CD14-positive monocyte (primary cell): Measurements from ENCODE around the gene POLR2F. TPM values are rescaled to one million over a fixed set of nuclear protein-coding genes. Genes with fewer than 3 reads are reported as not detected.

ENCODE experiments used
- DNase-seq, 3 donors: peaks; one replicate each; pipeline ENCODE4 v3.0.0-alpha.2; 2011 to 2022
- H2AFZ ChIP-seq: 2 replicates; pipeline ENCODE4 v1.6.0; 2012; ENCODE audit warnings: mild to moderate bottlenecking, low read depth, low read length, inconsistent platforms; ENCODE audit not compliant: insufficient read depth, poor library complexity, severe bottlenecking
- H3K27ac ChIP-seq, 2 donors: 1 replicate in 1 of 2; 2 replicates in 1 of 2; pipeline ENCODE4 v1.5.1; 2012 to 2013; ENCODE audit warnings: low read length in 2 of 2, control low read depth in 1 of 2, inconsistent platforms in 1 of 2, low read depth in 1 of 2, mild to moderate bottlenecking in 1 of 2
- H3K27me3 ChIP-seq, 2 donors: one replicate each; pipeline versions ENCODE4 v1.6.0 to v1.6.1; 2011 to 2013; ENCODE audit warnings: low read length in 2 of 2; ENCODE audit not compliant: control insufficient read depth in 2 of 2, insufficient read depth in 2 of 2
- H3K36me3 ChIP-seq, 2 donors: replicated peaks in 1 of 2; 1 replicate in 1 of 2; 2 replicates in 1 of 2; pipeline versions ENCODE4 v1.5.1 to v1.6.1; 2012 to 2013; ENCODE audit warnings: low read length in 2 of 2, control low read depth in 1 of 2, inconsistent platforms in 1 of 2, mild to moderate bottlenecking in 1 of 2; ENCODE audit not compliant: insufficient read depth in 2 of 2, control insufficient read depth in 1 of 2
- H3K4me1 ChIP-seq, 2 donors: 1 replicate in 1 of 2; 2 replicates in 1 of 2; pipeline versions ENCODE4 v1.5.1 to v1.6.1; 2012 to 2013; ENCODE audit warnings: low read length in 2 of 2, control low read depth in 1 of 2, inconsistent platforms in 1 of 2, mild to moderate bottlenecking in 1 of 2, moderate library complexity in 1 of 2; ENCODE audit not compliant: insufficient read depth in 2 of 2, control insufficient read depth in 1 of 2
- H3K4me2 ChIP-seq: replicated peaks from 2 replicates; pipeline ENCODE3; 2012; ENCODE audit warnings: low read length, moderate library complexity, mild to moderate bottlenecking; ENCODE audit not compliant: poor library complexity, severe bottlenecking; ENCODE audit errors: extremely low read depth
- H3K4me3 ChIP-seq, 3 experiments: fragments of 200-600 bp in 1 of 3; sonication (generic) in 1 of 3; replicated peaks in 1 of 3; 1 replicate in 2 of 3; 2 replicates in 1 of 3; pipeline ENCODE4 v1.5.1; 2011 to 2013; ENCODE audit warnings: low read length in 3 of 3, mild to moderate bottlenecking in 3 of 3, control low read depth in 2 of 3, low read depth in 2 of 3, inconsistent platforms in 1 of 3, moderate library complexity in 1 of 3
- H3K79me2 ChIP-seq: 2 replicates; pipeline ENCODE4 v1.6.0; 2012; ENCODE audit warnings: mild to moderate bottlenecking, control low read depth, inconsistent platforms, low read length, moderate library complexity; ENCODE audit not compliant: insufficient read depth
- H3K9ac ChIP-seq: 2 replicates; pipeline ENCODE4 v1.6.0; 2017; ENCODE audit warnings: low read length, mild to moderate bottlenecking; ENCODE audit not compliant: insufficient read depth, poor library complexity, severe bottlenecking
- H3K9me3 ChIP-seq, 2 donors: replicated peaks in 1 of 2; 1 replicate in 1 of 2; 2 replicates in 1 of 2; pipeline versions ENCODE4 v1.5.1 to v1.6.1; 2012 to 2013; ENCODE audit warnings: low read length in 2 of 2, control low read depth in 1 of 2; ENCODE audit not compliant: control insufficient read depth in 1 of 2, insufficient read depth in 1 of 2
- H4K20me1 ChIP-seq: 2 replicates; pipeline ENCODE4 v1.6.0; 2012; ENCODE audit warnings: mild to moderate bottlenecking, low read length, control low read depth, moderate library complexity; ENCODE audit not compliant: insufficient read depth
- H3K27ac Mint-ChIP-seq, 7 donors: one replicate each; pipeline ENCODE4 v1.8.0; 2020; ENCODE audit warnings: mild to moderate bottlenecking in 7 of 7, mixed read lengths in 7 of 7, moderate library complexity in 6 of 7, inconsistent platforms in 2 of 7
- H3K27me3 Mint-ChIP-seq, 3 donors: one replicate each; pipeline ENCODE4 v1.8.0; 2021 to 2022; ENCODE audit warnings: low read depth in 3 of 3, mild to moderate bottlenecking in 3 of 3, mixed read lengths in 3 of 3, moderate library complexity in 3 of 3, inconsistent platforms in 1 of 3
- H3K36me3 Mint-ChIP-seq, 2 donors: one replicate each; pipeline ENCODE4 v1.8.0; 2020; ENCODE audit warnings: mixed read lengths in 2 of 2, inconsistent platforms in 1 of 2, mild to moderate bottlenecking in 1 of 2
- H3K4me1 Mint-ChIP-seq: one replicate; pipeline ENCODE4 v1.8.0; 2020; ENCODE audit warnings: mild to moderate bottlenecking, mixed read lengths
- H3K4me3 Mint-ChIP-seq, 2 donors: one replicate each; pipeline ENCODE4 v1.8.0; 2020; ENCODE audit warnings: mild to moderate bottlenecking in 2 of 2, mixed read lengths in 2 of 2, moderate library complexity in 1 of 2
- H3K9me3 Mint-ChIP-seq, 7 donors: one replicate each; pipeline ENCODE4 v1.8.0; 2020 to 2022; ENCODE audit warnings: mixed read lengths in 7 of 7, mild to moderate bottlenecking in 6 of 7, moderate library complexity in 6 of 7, inconsistent platforms in 2 of 7
- WGBS: methylation state at CpG from one replicate; pipeline ENCODE4 v1.1.5; 2013; ENCODE audit warnings: missing lambda C conversion rate; ENCODE audit not compliant: insufficient coverage; 5-methylcytosine and 5-hydroxymethylcytosine counted together
- intact Hi-C, 2 donors: fragments of 100-400 bp; cut with micrococcal nuclease; formaldehyde crosslinking; loops; one replicate each; pipeline versions ENCODE4 v1.15.0 to v1.15.1; 2023
- polyA minus RNA-seq: library from RNA; depleted of rRNA, polyadenylated mRNA; stranded (reverse); fragments of >200 nt; gene quantifications from 2 replicates; pipeline ENCODE4 v1.2.3, GENCODE V29; 2012
- polyA plus RNA-seq, 3 donors: library from polyadenylated mRNA; depleted of rRNA in 1 of 3; unstranded in 2 of 3; stranded (reverse) in 1 of 3; fragments of 300-500 nt in 2 of 3; fragments of >200 nt in 1 of 3; fragmentation: Illumina TruSeq in 2 of 3; gene quantifications; 1 replicate in 2 of 3; 2 replicates in 1 of 3; pipeline ENCODE4 v1.2.3, GENCODE V29; 2012 to 2021
- total RNA-seq, 12 experiments: library from RNA in 1 of 12; stranded (reverse) in 1 of 12; fragments of 120-200 nt in 1 of 12; gene quantifications; one replicate each; pipeline ENCODE4 v1.2.4 and lab custom pipeline; 2013 to 2026; ENCODE audit warnings: mixed read lengths in 6 of 12, inconsistent platforms in 1 of 12
- TF ChIP-seq, protein P1 (sequence below): fragments of 200-600 bp; IDR thresholded peaks from one replicate; pipeline ENCODE4 v1.8.0; 2022; ENCODE audit warnings: antibody characterized with exemption, mild to moderate bottlenecking

The POLR2F gene
- total RNA-seq (2013) = 57.3 TPM
- polyA plus RNA-seq (100 to 1,000 TPM in 2 of 3 donors, 10 to 100 TPM in 1; 45.4 to 182 (median 143) TPM), polyA minus RNA-seq (15.5 and 46.4 TPM in 2 replicates), total RNA-seq (lab: John Stamatoyannopoulos, UW) (2.5 to 10.9 (median 6.6) reads per million in 11 experiments)

DNA sequence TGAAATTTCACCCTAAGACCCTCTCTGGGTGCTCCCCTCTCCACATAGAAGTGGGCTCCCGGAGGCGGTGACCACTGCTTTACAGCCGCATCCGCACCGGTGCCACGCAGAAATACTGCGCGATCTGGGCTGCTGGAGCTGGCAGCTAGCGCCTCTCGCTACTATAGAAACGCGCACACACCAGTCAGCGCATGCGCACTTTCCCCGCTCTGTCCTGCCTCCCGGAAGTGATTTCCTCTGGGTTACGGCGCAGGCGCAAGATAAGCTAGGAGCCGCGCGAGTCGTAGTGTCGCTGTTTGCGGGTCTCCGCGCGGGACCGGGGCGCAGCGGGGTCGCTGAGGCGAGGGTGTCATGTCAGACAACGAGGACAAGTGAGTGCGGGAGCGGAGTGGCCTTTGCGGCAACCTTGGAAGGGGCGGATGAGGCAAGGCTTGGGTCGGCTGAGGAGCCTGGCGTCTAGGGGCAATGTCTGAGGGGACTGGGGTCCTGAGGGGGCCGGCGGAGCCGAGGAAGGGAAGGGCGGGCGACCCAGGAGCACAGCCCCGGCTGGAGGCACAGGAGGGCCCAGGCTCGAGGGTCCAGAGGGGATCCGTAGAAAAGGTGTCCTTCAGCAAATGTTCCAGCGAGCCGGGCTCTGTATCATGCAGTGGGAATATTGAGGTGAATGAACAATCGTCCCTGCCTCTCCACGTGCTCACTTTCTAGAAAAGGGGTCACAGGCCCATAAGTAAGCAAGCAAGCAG lies at the start of gene POLR2F, which contains the start of gene C22orf23:
Gene POLR2F, plus strand, starts transcription at position 263 of the 743 bp plus-strand sequence. Its CDS starts 89 bp downstream, at position 352.
Gene C22orf23, minus strand, starts transcription at position 165 of the 743 bp plus-strand sequence. CDS start 452 bp downstream, outside the sequence.
- Histone ChIP-seq H3K27me3 (peaks cover 9 to 14% of the 10 kb centered on the region in 2 donors), H3K27ac (peak within 1 kb of the TSS; percentile 35 to 87), H3K4me1 (peaks cover 22 to 23% of the 10 kb centered on the region in 2 donors), H3K36me3 (peaks cover 18 to 23% of the 10 kb centered on the region in 2 donors), H2AFZ (peak within 1 kb of the TSS; percentile 97), H3K9ac (peak within 1 kb of the TSS; percentile 91), H4K20me1 (no peaks in the 10 kb centered on the region), H3K9me3 (no peaks in the 10 kb centered on the region), H3K4me3 (peak within 1 kb of the TSS; percentile 63 to 100 (median 95)), H3K4me2 (peak within 1 kb of the TSS; percentile 91), H3K79me2 (peaks cover 16% of the 10 kb centered on the region)
- Mint-ChIP-seq H3K27ac (peak within 1 kb of the TSS; percentile 92 to 99 (median 96)), H3K4me3 (peak within 1 kb of the TSS; percentile 94 to 100), H3K36me3 (peaks cover 22 to 25% of the 10 kb centered on the region in 2 donors), H3K4me1 (peaks cover 26% of the 10 kb centered on the region), H3K9me3 (peaks cover 0 to 2% (median 0%) of the 10 kb centered on the region in 7 donors), H3K27me3 (peaks cover 16 to 24% (median 21%) of the 10 kb centered on the region in 3 donors)
- intact Hi-C loops = loop anchor here (5.0 to 10.0 kb wide), 2 partner anchors 46 to 371 kb away; partner anchors contain the start of gene MICALL1 (in 1 of the 2)
- DNase-seq = peak; percentile 93 to 99 (median 94)
- TF ChIP-seq, protein P1, sequence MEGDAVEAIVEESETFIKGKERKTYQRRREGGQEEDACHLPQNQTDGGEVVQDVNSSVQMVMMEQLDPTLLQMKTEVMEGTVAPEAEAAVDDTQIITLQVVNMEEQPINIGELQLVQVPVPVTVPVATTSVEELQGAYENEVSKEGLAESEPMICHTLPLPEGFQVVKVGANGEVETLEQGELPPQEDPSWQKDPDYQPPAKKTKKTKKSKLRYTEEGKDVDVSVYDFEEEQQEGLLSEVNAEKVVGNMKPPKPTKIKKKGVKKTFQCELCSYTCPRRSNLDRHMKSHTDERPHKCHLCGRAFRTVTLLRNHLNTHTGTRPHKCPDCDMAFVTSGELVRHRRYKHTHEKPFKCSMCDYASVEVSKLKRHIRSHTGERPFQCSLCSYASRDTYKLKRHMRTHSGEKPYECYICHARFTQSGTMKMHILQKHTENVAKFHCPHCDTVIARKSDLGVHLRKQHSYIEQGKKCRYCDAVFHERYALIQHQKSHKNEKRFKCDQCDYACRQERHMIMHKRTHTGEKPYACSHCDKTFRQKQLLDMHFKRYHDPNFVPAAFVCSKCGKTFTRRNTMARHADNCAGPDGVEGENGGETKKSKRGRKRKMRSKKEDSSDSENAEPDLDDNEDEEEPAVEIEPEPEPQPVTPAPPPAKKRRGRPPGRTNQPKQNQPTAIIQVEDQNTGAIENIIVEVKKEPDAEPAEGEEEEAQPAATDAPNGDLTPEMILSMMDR = no peak
- WGBS = under 1% methylated on average over 49 of the region's 52 CpGs
